HG02588 (cell line): ENCODE results near the gene OR52E1.

Experiments used
- ATAC-seq: cut with Tn5 transposase; IDR thresholded peaks from one replicate; pipeline ENCODE4 v1.9.1; 2021; ENCODE audit warnings: mild to moderate bottlenecking, moderate library complexity; ENCODE audit not compliant: unreplicated experiment

OR52E1 gene

DNA sequence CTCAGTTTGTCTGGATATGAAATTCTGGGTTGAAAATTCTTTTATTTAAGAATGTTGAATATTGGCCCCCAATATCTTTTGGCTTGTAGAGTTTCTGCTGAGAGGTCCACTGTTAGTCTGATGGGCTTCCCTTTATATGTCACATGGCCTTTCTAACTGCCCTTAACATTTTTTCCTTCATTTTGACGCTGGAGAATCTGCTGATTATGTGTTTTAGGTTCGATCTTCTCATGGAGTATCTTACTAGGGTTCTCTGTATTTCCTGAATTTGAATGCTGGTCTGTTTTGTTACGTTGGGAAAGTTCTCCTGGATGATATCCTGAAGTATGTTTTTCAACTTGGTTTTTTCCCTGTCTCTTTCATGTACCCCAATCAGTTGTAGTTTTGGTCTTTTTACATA is 46.0 kb downstream of the OR52E1 start:
- no peak for ATAC-seq

DNA sequence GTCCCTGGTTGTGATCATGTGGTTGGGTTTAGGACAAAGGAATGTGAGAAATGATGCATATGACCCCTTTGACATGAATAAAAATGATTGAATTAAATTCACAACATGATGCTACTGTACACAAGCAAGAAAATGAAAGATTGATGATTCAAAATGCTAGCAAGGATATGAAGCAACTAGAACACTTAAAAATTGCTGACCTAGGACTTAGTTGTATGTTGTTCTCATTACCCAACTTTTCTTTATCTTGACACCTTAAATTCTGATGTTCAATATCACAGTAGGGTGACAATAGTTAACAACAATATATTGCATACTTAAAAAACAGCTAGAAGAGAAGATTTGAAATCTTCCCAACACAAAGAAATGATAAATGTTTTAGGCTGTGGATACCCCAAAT is 48.2 kb downstream of the OR52E1 start:
- no peak for ATAC-seq

DNA sequence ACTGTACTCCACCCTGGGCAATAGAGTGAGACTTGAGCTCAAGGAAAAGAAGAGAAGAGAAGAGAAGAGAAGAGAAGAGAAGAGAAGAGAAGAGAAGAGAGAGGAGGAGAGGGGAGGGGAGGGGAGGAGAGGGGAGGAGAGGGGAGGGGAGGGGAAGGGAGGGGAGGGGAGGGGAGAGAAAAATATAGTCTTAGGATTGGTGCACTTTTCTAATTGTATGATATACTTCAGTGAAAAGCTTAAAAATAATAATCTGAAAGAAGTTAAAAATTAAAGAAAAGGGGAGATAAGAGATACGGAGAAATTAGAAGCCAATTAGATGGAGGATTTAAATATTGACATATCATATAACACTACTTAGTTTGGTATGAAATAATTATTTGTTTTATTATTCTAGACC is 49.5 kb downstream of the OR52E1 start:
- ATAC-seq: no peak
